Skeletal muscle cell (primary cell): ENCODE measurements around the gene CFAP299.

Source experiments
- DNase-seq: peaks from one replicate; pipeline ENCODE4 v3.0.0-alpha.2; 2010; ENCODE audit warnings: low read depth
- H3K4me3 ChIP-seq: 2 replicates; pipeline ENCODE4 v1.5.1; 2011; ENCODE audit warnings: low read depth, mild to moderate bottlenecking, control low read depth, low read length, moderate library complexity

Gene CFAP299

DNA sequence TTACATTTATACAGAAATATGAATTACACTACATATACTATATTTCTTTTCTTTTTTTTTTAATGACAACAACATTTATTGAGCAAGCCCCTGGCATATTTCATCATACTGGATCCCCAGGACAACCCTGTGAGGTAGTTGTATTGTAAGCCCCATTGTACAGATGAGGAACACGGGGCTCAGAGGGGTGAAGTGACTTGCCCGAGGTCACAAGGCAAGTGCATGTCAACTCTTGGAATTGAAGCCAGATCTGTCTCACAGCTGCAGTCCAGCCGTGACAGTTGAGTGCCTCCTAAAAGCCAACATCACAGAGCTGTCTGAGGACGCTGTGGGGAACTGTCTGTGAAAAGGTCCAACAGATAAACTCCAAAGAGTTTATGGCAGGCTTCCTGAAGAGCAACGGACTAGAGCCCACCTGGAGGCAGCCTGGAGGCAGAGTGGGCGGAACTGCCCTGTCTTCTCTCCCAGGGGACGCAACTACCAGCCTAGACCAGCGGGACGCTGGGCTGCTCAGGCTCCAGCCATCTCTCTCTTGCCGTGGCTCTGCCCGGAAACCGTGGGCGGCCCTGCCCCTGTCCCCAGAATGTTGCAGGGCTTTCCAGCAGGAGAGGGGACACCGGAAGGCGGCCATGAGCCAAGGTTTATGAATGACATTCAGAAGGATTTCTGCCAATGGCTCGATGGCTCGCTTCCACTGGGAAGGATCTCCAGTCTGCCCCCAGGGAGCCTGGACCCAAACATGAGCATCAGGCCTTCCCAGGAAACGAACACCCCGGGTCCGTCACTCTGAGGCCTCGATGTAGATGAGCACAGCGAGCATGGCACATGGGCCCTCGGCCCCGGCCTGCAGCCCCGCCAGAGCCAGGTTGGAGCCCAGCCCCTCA lies 50.1 kb downstream of the CFAP299 start:
- DNase-seq, result no peak
- no peak overlapping the region for H3K4me3 ChIP-seq

DNA sequence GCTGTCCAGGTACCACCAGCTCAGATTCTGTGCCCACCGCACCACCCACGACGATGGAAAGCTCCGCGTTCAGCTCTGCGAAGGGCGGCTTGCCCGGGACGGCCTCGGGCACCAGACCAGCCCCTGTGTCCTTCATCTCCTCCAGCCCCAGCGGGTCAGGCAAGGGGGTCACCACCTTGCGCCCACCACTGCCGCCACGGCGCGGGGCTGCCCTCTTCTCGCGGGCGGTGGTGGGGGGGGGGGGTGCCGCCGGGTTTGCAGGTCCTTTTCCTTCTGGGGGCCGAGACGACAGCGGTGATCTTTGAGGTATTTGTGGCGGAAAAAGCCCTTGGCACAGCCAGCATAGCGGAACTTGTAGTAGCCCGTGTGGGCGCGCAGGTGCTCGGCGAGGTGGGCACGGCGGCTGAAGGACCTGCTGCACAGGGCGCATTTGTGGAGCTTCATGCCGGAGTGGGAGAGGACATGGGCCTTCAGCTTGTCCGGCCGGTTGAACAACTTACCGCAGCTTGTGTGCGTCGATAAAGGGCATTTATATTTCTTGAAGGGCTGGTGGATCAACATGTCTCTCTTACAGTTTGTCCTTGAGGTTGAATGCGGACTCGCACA lies 50.9 kb downstream of the CFAP299 start:
- no peak overlapping the region for H3K4me3 ChIP-seq
- no peak for DNase-seq

DNA sequence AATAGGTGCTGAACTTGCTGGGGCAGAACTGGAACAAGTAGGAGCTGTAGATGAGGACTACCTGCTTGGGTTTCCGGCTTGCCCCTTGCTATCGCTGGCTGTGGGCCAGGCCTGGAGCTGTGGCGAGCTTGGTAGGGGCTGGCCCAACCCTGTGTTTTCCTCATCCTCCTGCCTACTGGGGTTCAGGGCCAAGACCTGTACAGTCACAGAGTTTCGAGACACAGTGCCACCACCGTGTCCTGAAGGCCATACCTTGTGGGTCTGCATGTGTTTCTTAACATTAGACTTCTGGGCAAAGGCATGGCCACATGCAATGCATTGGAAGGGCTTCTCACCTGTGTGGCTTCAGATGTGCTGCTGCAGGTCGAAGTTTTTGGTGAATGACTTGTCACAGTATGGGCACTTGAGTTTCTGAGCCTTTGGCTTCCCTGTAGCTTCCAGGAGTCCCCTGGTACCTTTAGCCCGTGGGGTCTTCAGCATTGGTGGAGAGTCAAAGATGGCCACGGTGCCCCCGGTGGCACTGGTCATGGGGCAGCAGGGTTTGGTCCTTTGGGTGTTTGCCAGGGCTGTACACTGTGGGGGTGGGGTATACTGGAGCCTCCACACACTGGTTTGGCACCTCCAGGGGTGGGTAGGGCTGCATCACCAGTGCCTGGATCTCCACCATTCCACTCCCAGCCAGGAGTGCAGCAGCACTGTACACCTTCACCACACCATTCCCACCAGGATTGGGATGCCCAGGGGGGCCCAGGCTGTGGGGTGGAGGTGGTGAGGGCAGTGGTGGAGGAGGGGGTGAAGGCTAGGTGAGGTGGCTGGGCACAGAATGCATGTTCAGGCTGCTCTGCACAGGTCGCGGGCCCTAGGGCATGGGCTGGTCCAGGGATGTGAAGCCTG lies 52.1 kb downstream of the CFAP299 start:
- DNase-seq, result no peak
- H3K4me3 ChIP-seq, result no peak overlapping the region

DNA sequence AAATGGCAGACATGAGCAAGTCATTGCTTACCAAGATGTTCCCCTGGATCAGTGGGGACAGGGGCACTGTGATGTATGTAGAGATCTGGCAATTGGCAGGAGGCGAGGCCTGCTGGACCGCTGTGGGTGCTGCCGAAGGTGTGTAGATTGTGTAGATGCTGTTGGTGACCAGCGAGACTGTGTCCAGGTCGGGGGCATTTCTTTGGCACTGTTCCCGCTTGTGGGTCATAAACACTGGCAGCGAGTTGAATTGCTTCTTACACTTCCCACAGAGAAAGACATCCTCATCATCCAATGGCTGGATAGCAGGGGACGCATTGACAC lies 52.7 kb downstream of the CFAP299 start:
- no peak for DNase-seq
- no peak overlapping the region for H3K4me3 ChIP-seq

DNA sequence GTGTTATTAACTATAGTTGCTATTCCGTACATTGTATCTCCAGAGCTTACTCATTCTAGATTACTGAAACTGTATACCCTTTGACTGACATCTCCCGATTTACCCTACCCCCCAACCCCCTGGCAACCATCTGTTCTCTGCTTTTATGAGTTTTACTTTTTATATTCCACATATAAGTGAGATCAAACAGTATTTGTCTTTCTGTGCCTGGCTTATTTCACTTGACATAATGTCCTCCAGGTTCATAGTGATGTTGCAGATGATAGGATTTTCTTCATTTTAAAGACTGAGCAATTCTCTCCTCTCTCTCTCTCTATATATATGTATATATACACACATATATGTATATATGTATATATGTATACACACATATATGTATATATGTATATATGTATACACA lies 54.6 kb downstream of the CFAP299 start:
- no peak for DNase-seq
- no peak overlapping the region for H3K4me3 ChIP-seq

DNA sequence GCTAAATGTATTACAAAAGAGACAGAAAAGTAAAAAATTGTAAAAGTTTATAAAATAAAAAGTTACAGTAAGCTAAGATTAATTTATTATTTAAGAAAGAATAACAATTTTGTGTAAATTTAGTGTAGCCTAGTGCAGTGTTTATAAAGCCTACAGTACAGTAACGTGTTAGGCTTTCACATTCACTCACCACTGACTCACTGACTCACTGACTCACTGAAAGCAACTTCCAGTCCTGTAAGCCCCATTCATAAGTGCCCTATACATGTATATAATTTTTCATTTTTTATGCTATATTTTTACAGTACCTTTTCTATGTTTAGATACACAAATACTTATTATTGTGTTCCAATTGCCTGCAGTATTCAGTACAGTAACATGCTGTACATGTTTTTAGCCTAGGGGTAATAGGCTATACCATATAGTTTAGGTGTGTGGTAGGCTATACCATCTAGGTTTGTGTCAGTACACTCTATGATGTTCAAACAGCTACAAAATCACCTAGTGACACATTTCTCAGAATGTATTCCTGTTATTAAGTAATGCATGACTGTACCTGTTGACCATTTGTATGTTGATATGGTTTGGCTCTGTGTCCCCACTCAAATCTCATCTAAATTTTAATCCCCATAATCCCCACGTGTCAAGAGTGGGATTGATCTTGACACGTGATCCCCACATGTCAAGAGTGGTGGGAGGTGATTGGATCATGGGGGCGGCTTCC lies 57.9 kb downstream of the CFAP299 start:
- H3K4me3 ChIP-seq, result no peak overlapping the region
- peak; percentile 36 for DNase-seq

DNA sequence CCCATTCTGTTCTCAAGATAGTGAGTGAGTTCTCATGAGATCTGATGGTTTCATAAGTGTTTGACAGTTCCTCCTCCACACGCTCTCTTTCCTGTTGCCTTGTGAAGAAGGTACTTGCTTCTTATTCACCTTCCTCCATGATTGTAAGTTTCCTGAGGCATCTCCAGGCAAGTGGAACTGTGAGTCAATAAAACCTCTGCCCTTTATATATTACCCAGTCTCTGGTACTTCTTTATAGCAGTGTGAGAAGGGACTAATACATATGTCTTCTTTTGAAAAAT lies 58.4 kb downstream of the CFAP299 start:
- H3K4me3 ChIP-seq, result no peak overlapping the region
- DNase-seq, result no peak

DNA sequence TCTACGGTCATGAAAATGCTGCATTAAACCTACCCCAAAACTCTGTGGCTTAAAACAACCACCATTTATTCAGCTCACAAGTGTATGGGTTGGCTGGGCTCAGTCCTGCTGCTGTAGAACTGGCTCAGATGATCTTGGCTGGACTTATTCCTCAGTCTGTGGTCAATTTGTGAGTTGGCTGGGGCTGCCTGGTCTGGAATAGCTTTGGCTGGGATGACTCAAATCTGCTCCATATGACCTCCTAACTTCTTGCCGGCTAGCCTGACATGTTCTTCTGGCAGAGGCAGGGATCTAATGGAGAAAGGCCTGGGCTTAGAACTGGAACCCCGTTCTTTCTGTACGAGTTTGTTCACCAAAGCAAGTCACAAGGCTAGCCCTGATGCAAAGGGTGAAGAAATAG lies 71.7 kb downstream of the CFAP299 start:
- no peak overlapping the region for H3K4me3 ChIP-seq
- DNase-seq, result peak; percentile 67

DNA sequence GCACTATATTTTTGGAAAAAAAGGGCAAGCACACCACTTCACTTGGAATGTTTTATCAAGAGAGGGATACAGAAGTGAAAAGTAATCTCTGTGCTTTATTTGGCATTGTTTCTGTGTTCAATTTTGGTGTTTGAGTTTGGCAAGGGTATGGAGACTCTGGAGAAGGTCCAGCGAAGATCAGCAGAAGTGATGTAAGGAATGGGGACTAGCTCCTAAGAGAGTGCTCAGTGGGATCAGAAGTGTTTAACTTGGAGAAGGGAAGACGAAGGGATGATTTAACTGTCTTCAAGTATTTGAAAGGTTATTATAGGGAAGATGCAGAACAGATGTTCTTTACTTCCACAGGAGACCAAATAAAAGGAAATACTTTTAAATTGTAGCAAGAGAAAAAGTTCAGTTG lies 74.3 kb downstream of the CFAP299 start:
- DNase-seq, result no peak
- H3K4me3 ChIP-seq, result no peak overlapping the region

DNA sequence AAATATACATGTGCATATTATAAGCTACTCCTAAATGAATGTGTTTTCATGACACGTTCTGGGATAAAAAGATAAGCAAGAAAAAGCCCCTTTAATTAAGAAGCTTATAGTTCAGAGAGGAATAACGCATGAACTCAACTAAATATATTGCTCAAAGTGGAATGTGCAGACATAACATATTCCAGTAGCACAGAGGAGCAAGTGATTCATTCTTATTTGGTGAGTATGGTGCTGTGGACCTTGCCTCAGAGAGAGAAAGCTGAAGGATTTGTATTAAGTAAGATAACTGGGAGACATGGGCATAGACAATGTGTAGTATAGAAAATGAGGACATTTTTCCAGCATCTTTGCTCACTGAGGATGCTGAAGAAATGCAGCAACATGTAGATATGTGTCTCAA lies 76.8 kb downstream of the CFAP299 start:
- no peak for DNase-seq
- no peak overlapping the region for H3K4me3 ChIP-seq

DNA sequence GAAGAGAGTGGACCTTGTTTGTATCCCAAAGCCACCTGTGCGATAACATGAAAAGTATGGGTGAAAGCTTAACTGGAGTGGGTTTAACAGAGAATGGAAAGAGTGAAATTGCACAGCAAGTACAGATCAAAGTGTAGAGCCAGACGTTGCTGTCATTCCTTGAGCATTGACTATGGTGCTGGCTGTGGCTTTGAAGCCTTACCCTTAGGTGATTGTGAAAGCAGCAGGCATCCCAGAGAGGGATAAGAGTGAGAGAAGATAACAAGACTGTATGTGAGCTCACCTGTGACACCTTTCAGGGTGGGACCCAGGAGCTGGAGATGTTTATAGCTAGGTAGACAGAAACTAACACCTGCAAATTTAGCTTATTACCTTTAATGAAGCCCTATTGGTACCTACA lies 77.6 kb downstream of the CFAP299 start:
- DNase-seq, result no peak
- H3K4me3 ChIP-seq, result no peak overlapping the region

DNA sequence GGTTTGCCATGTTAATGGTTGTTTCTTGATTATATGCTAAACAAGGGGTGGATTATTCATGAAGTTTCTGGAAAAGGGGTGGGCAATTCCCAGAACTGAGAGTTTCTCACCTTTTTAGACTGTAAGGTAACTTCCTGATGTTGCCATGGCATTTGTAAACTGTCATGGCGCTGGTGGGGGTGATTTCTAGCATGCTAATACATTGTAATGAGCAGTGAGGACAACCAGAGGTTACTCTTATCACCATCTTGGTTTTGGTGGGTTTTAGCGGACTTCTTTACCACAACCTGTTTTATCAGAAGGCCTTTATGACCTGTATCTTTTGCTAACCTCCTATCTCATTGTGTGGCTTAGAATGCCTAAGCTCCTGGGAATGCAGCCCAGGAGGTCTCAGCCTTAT lies 81.5 kb downstream of the CFAP299 start:
- no peak overlapping the region for H3K4me3 ChIP-seq
- no peak for DNase-seq

DNA sequence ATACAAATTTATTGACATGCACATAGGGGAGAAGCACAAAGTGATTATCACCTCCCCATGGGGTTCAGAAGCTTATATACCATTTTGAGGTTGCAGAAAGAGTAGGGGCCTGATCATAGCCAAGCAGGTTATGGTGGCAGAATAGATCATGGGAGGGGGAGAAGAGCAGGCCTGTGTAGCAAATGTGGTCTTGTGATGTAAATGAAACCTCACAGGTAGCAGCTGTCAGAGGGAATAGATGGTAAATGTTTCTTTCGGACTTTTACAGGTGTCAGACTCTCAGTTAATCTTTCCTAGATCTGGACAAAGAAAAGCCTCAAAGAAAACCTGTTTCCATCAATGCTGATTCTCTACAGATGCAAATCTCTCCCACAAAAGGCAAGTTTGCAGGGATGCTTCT lies 84.4 kb downstream of the CFAP299 start:
- no peak for DNase-seq
- no peak overlapping the region for H3K4me3 ChIP-seq

DNA sequence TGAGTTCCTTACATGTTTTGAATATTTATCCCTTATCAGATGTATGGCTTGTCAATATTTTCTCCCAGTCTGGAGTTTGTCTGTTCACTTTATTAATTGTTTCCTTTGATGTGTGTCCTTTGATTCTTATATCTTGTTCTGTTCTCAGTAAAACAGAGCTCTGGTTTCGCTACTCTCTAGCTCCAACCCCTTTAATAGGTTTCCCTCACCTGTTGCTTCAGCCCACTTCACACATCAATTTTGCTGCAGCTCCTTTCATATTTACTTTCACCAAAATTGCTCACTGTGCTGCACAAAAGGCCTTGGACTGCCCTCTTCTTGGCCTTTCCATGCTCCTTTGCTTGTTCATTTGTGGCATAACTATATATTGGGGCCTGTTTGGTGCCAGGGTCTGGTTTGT lies 85.1 kb downstream of the CFAP299 start:
- H3K4me3 ChIP-seq, result no peak overlapping the region
- no peak for DNase-seq

DNA sequence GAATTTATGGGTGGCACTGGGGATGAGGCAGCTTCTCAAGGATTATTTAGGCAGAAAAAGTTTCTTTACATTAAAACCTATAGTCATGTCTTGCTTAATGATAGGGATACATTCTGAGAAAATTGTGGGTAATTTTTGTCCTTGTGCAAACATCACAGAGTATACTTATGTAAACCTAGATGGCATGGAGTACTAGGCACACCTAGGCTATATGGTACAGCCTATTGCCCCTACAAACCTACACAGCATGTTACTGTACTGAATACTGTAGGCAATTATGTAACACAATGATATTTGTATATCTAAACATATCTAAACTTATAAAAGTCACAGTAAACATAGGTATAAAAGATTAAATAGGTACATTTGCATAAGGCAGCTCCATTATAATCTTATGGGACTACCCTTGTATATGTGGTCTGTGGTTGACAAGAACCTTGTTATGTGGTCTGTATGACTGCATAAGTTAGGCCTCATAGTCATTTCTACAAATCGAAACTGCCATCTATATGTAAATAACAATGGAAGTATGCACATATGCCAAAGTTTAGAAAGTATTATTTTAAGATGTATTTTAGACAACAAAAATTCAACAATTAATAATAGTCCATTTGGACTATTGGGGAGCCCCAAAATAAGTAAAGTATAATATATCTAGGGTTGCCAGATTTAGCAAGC lies 87.3 kb downstream of the CFAP299 start:
- no peak for DNase-seq
- no peak overlapping the region for H3K4me3 ChIP-seq

DNA sequence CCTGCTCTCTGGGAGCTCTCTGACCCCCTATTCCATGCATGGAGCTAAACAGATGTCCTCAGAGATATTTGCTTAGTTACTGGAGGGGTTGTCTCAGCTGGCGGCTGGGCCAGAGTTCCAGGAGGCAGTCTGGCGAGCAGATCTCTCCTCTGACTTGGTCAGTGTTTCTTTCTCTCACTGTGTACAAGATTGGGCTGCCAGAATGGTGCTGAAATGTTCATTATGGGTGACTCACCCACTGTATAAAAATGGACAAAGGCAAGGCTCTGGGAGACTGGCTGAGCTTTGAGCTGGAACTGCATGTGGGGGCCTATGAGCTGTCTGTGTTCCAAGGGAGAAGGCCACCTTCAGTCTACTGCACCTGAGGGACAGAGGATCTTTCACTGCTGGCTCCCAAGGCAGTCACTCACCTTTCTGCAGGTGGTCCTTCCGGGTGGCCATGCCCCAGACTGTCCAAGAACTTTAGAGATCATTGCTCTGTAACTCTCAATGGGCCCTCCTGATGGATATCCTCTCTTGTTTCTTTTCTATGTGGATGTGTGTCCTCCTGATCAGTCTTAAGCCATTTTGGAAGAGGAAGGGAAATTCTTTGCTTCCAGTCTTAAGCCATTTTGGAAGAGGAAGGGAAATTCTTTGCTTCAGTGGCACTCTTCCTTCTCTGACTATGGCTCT lies 88.2 kb downstream of the CFAP299 start:
- no peak overlapping the region for H3K4me3 ChIP-seq
- no peak for DNase-seq

DNA sequence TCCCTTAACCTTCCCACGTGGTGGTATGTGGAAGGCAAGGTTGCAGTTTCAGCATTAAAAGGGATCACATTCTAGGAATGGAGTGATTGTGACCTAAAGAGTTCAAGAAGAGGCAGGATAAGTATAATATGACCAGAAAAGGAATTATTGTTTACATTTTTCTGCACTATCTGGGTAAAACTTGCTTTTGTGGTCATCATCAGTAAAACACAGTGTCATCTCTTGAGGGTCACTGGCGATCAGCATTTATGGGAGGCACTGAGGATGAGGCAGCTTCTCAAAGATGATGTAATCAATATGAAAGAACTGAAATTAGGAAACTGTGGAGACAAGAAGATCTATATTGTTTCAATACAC lies 88.7 kb downstream of the CFAP299 start:
- H3K4me3 ChIP-seq, result no peak overlapping the region
- no peak for DNase-seq

DNA sequence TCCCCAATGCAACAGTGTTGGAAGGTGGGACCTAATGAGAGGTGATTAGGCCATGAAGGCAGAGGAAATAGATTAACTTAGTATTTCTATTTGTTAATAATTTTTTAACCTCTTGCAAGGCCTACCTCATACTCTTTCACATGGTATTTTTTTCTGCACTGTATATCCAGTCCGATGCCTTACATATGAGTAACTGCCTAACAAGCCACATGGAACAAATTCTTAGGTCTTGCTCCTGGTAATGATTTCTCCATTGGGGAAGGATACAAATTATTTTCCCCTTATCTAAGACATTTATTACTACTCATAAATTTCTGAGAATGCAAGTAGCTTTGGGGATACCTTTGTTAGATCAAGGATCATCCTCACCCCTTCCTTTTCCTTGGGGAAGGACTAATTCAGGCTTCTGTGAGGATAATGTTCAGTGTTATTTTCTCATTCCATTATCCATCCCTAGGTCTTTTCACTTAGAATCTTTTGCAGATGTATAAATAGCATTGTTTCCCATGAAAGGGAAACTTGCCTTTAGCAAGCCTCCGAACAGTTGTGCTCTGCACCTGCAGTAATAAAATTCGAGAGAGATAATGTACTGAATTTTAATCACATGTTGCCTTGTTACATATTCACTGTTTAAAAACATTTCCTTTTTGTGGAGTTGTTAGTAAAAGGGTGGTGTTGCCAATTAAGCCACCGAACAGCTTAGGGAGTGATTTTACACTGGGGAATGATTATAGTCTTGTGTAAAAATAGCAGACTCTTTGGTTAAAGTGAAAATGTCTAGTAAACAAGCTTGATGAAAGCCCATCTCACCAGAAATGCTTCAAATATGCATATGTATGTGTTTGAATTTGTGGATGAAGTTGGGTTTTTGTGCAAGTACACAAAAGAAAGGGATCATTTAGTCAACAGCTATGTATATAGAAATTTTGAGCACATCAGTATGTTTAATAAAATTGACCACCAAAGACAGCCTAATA lies 89.9 kb downstream of the CFAP299 start:
- no peak for DNase-seq
- no peak overlapping the region for H3K4me3 ChIP-seq
